GM23248 (cell line): ENCODE data around the gene TRPC4AP. TPM values are rescaled to one million over a fixed set of nuclear protein-coding genes. Genes with fewer than 3 reads are reported as not detected.
"Not testable (repeated sequence)": the region's sequence is repeated elsewhere in the genome, so short reads cannot be mapped to it uniquely, and the experiment has no call there.

Source experiments
- DNase-seq: peaks from one replicate; pipeline ENCODE4 v3.0.0-alpha.2; 2015
- H2AFZ ChIP-seq: fragments of 200-600 bp; sonication (generic); 2 replicates; pipeline ENCODE4 v1.6.1; 2016; ENCODE audit warnings: antibody characterized with exemption
- H3F3A ChIP-seq: fragments of 200-600 bp; sonication (generic); 2 replicates; pipeline ENCODE4 v1.6.1; 2016; ENCODE audit warnings: mild to moderate bottlenecking, antibody characterized with exemption, mixed run types; ENCODE audit not compliant: insufficient read depth
- H3K27ac ChIP-seq: fragments of 200-600 bp; sonication (generic); 2 replicates; pipeline ENCODE4 v1.5.1; 2016; ENCODE audit warnings: mild to moderate bottlenecking
- H3K27me3 ChIP-seq: fragments of 200-600 bp; sonication (generic); replicated peaks from 2 replicates; pipeline ENCODE4 v1.6.1; 2016; ENCODE audit warnings: mild to moderate bottlenecking; ENCODE audit not compliant: insufficient read depth
- H3K36me3 ChIP-seq: fragments of 200-600 bp; sonication (generic); 2 replicates; pipeline ENCODE4 v1.6.1; 2016; ENCODE audit warnings: low read depth, mild to moderate bottlenecking
- H3K4me1 ChIP-seq: fragments of 200-600 bp; sonication (generic); 2 replicates; pipeline ENCODE4 v1.6.1; 2016; ENCODE audit warnings: mild to moderate bottlenecking; ENCODE audit not compliant: insufficient read depth
- H3K4me2 ChIP-seq: fragments of 200-600 bp; sonication (generic); one replicate; pipeline ENCODE4 v1.6.1; 2016; ENCODE audit warnings: mild to moderate bottlenecking; ENCODE audit not compliant: unreplicated experiment
- H3K4me3 ChIP-seq: fragments of 200-600 bp; sonication (generic); 2 replicates; pipeline ENCODE4 v1.5.1; 2016; ENCODE audit warnings: mild to moderate bottlenecking
- H3K79me2 ChIP-seq: fragments of 200-600 bp; sonication (generic); 2 replicates; pipeline ENCODE4 v1.6.1; 2016; ENCODE audit warnings: mild to moderate bottlenecking; ENCODE audit not compliant: insufficient read depth
- H3K9ac ChIP-seq: fragments of 200-600 bp; sonication (generic); 2 replicates; pipeline ENCODE4 v1.6.1; 2016; ENCODE audit warnings: mild to moderate bottlenecking
- H3K9me2 ChIP-seq: fragments of 200-600 bp; sonication (generic); 2 replicates; pipeline ENCODE4 v1.6.1; 2016; ENCODE audit warnings: mixed run types, mild to moderate bottlenecking, moderate library complexity; ENCODE audit not compliant: insufficient read depth
- H3K9me3 ChIP-seq: fragments of 200-600 bp; sonication (generic); one replicate; pipeline ENCODE4 v1.6.1; 2017; ENCODE audit warnings: low read depth
- H4K20me1 ChIP-seq: fragments of 200-600 bp; sonication (generic); 2 replicates; pipeline ENCODE4 v1.6.0; 2016; ENCODE audit not compliant: insufficient read depth
- EZH2 ChIP-seq: fragments of 200-600 bp; sonication (generic); IDR thresholded peaks from 2 replicates; pipeline ENCODE4 v1.6.1; 2018; ENCODE audit warnings: antibody characterized with exemption, mild to moderate bottlenecking; ENCODE audit not compliant: insufficient read depth, poor library complexity, severe bottlenecking
- EZH2phosphoT487 ChIP-seq: fragments of 200-600 bp; sonication (generic); IDR thresholded peaks from 2 replicates; pipeline ENCODE4 v1.6.1; 2018; ENCODE audit warnings: antibody characterized with exemption, moderate library complexity, mild to moderate bottlenecking, low read depth; ENCODE audit not compliant: insufficient read depth
- WGBS, 2 experiments: methylation state at CpG; one replicate each; pipeline ENCODE4 v1.1.6; 2015 to 2017; ENCODE audit warnings: low lambda C conversion rate in 2 of 2, low coverage in 1 of 2; ENCODE audit errors: missing lambda C conversion rate in 2 of 2; 5-methylcytosine and 5-hydroxymethylcytosine counted together
- in situ Hi-C: fragments of 300-500 bp; cut with MboI; formaldehyde crosslinking; loops from 2 replicates; pipeline ENCODE4 v1.15.0; 2020
- polyA plus RNA-seq: library from polyadenylated mRNA; unstranded; fragments of >200 nt; fragmentation: Nextera tagmentation; extraction: Ambion mirVana; gene quantifications from 2 replicates; pipeline ENCODE4 v1.2.1, GENCODE V29; 2016
- total RNA-seq: library from RNA; depleted of rRNA; stranded (reverse); fragments of >200 nt; shearing (Covaris generic); gene quantifications from 2 replicates; pipeline ENCODE4 v1.2.3, GENCODE V29; 2014

TRPC4AP gene
- total and polyA plus RNA-seq, 2 experiments from 2014 or later: 63.4 to 92.7 TPM

- 90 to 98% methylated on average over 14 of the region's 14 CpGs for WGBS, 2 experiments
- no peaks in the 10 kb centered on the region; the same call in 1 of the 2 replicates for H3K9me2 ChIP-seq
- H3K9me3 ChIP-seq: no peaks in the 10 kb centered on the region
- no peak overlapping the region for H3K9ac ChIP-seq
- no peak for TF ChIP-seq EZH2phosphoT487
- TF ChIP-seq EZH2: no peak
- no peak overlapping the region for H3K4me2 ChIP-seq
- H2AFZ ChIP-seq: no peak overlapping the region
- DNase-seq: no peak
- peaks cover 21% of the 10 kb centered on the region; the same call in 1 of the 2 replicates for H3K36me3 ChIP-seq
- H3K4me1 ChIP-seq: peaks cover 14% of the 10 kb centered on the region
- H3F3A ChIP-seq: peaks cover 35% of the 10 kb centered on the region
- H3K79me2 ChIP-seq: peaks cover 99% of the 10 kb centered on the region
- H3K27ac ChIP-seq: no peak overlapping the region
- no peak overlapping the region for H3K4me3 ChIP-seq
- peaks cover 27% of the 10 kb centered on the region; the same call in 1 of the 2 replicates for H4K20me1 ChIP-seq
- H3K27me3 ChIP-seq: no peaks in the 10 kb centered on the region
- in situ Hi-C loops: no loop called here
Observed at GRCh38 chr20:35059612-35060011, 33.0 kb downstream of the TRPC4AP start.

- in situ Hi-C loops: no loop called here
- H3F3A ChIP-seq: peaks cover 33% of the 10 kb centered on the region
- peaks cover 26% of the 10 kb centered on the region for H3K36me3 ChIP-seq
- H3K79me2 ChIP-seq: peaks cover 99% of the 10 kb centered on the region
- no peak overlapping the region for H2AFZ ChIP-seq
- no peaks in the 10 kb centered on the region for H3K27me3 ChIP-seq
- peaks cover 14% of the 10 kb centered on the region for H3K4me1 ChIP-seq
- TF ChIP-seq EZH2: no peak
- TF ChIP-seq EZH2phosphoT487: no peak
- no peak overlapping the region for H3K4me3 ChIP-seq
- no peak overlapping the region for H3K9ac ChIP-seq
- H3K9me3 ChIP-seq: no peaks in the 10 kb centered on the region
- H3K9me2 ChIP-seq: no peaks in the 10 kb centered on the region; the same call in 1 of the 2 replicates
- H3K4me2 ChIP-seq: no peak overlapping the region
- no peak overlapping the region for H3K27ac ChIP-seq
- WGBS, 2 experiments: 92 to 97% methylated on average over 2 of the region's 2 CpGs
- H4K20me1 ChIP-seq: peaks cover 22% of the 10 kb centered on the region; the same call in 1 of the 2 replicates
- DNase-seq: no peak
Observed at GRCh38 chr20:35059110-35059509, 33.5 kb downstream of the TRPC4AP start.

- Histone ChIP-seq H3K4me3 (no peak overlapping the region), H3K9ac (peak overlapping the region; percentile 26; the same call in 1 of the 2 replicates), H3K4me2 (no peak overlapping the region), H3K9me2 (no peaks in the 10 kb centered on the region; the same call in 1 of the 2 replicates), H3K79me2 (peaks cover 97% of the 10 kb centered on the region), H3F3A (peaks cover 18% of the 10 kb centered on the region), H4K20me1 (peaks cover 21% of the 10 kb centered on the region; the same call in 1 of the 2 replicates), H3K27ac (peak overlapping the region; percentile 49), H3K4me1 (peaks cover 31% of the 10 kb centered on the region), H3K36me3 (peaks cover 30% of the 10 kb centered on the region), H2AFZ (no peak overlapping the region), H3K9me3 (no peaks in the 10 kb centered on the region), H3K27me3 (no peaks in the 10 kb centered on the region)
- TF ChIP-seq EZH2 (no peak), EZH2phosphoT487 (no peak)
- in situ Hi-C loops: no loop called here
- WGBS, 2 experiments: 75 to 78% methylated on average over 9 of the region's 9 CpGs
- peak; percentile 75 for DNase-seq
Observed at GRCh38 chr20:35055445-35056276, 36.9 kb downstream of the TRPC4AP start.

GRCh38 chr20:35054814-35055213, 37.8 kb downstream of the TRPC4AP start:
- no peaks in the 10 kb centered on the region for H3K27me3 ChIP-seq
- 94 to 100% methylated on average over 2 of the region's 2 CpGs for WGBS, 2 experiments

GRCh38 chr20:35052616-35053015, 40.0 kb downstream of the TRPC4AP start:
- Histone ChIP-seq H3K4me1 (peaks cover 31% of the 10 kb centered on the region), H3F3A (peaks cover 18% of the 10 kb centered on the region), H3K36me3 (peaks cover 54% of the 10 kb centered on the region), H3K79me2 (peaks cover 97% of the 10 kb centered on the region), H3K27ac (0 out of 2 replicates have a peak overlapping the region, but pooled peaks have one; percentile 2), H3K4me2 (peak overlapping the region; percentile 45)
- H2AFZ ChIP-seq, H4K20me1 ChIP-seq, H3K27me3 ChIP-seq, H3K9ac ChIP-seq, in situ Hi-C loops, H3K9me3 ChIP-seq, H3K9me2 ChIP-seq, H3K4me3 ChIP-seq: not testable (repeated sequence)
- DNase-seq: peak; percentile 44
- 90 to 93% methylated on average over 5 of the region's 5 CpGs for WGBS, 2 experiments

More at GRCh38 chr20:35054814-35055213, 37.8 kb downstream of the TRPC4AP start:
- Histone ChIP-seq H3K27ac (peak overlapping the region; percentile 49; the same call in 1 of the 2 replicates), H3K79me2 (peaks cover 97% of the 10 kb centered on the region), H3F3A (peaks cover 18% of the 10 kb centered on the region), H3K9ac (no peak overlapping the region), H3K4me3 (no peak overlapping the region), H3K9me3 (no peaks in the 10 kb centered on the region), H3K4me2 (no peak overlapping the region), H2AFZ (no peak overlapping the region), H3K9me2 (no peaks in the 10 kb centered on the region; the same call in 1 of the 2 replicates), H3K36me3 (peaks cover 32% of the 10 kb centered on the region), H4K20me1 (peaks cover 16% of the 10 kb centered on the region; the same call in 1 of the 2 replicates), H3K4me1 (peaks cover 31% of the 10 kb centered on the region)
- no peak for DNase-seq
- in situ Hi-C loops: no loop called here
- TF ChIP-seq EZH2: no peak
- TF ChIP-seq EZH2phosphoT487: no peak
